K562 (cell line): ENCODE measurements around the gene A4GNT. TPM values are rescaled to one million over a fixed set of nuclear protein-coding genes. Genes with fewer than 3 reads are reported as not detected.

Source experiments
- ARID2 ChIP-seq: fragments of 450-650 bp; IDR thresholded peaks from 2 replicates; pipeline ENCODE4 v1.6.1; 2017; ENCODE audit warnings: antibody characterized with exemption, mild to moderate bottlenecking
- ATF7 ChIP-seq: fragments of 450-650 bp; IDR thresholded peaks from 2 replicates; pipeline ENCODE4 v1.7.1; 2014; ENCODE audit warnings: mild to moderate bottlenecking, moderate library complexity
- CHD2 ChIP-seq: IDR thresholded peaks from 2 replicates; pipeline ENCODE4 v1.6.1; 2011; ENCODE audit warnings: low read depth, low read length
- CTBP1 ChIP-seq: fragments of 450-650 bp; IDR thresholded peaks from 2 replicates; pipeline ENCODE4 v1.6.1; 2016; ENCODE audit warnings: borderline replicate concordance
- GATAD2B ChIP-seq: fragments of 450-650 bp; IDR thresholded peaks from 2 replicates; pipeline ENCODE4 v1.6.1; 2017; ENCODE audit warnings: mild to moderate bottlenecking, borderline replicate concordance
- LEF1 ChIP-seq: fragments of 450-650 bp; IDR thresholded peaks from 2 replicates; pipeline ENCODE4 v1.6.1; 2016; ENCODE audit warnings: mild to moderate bottlenecking
- MEF2D ChIP-seq: conservative IDR thresholded peaks from 2 replicates; pipeline ENCODE4 v1.6.1; 2016; ENCODE audit warnings: low read depth, missing genetic modification characterization, missing compliant biosample characterization
- MLX ChIP-seq, 2 experiments: fragments of 450-650 bp in 1 of 2; sonication (generic) in 1 of 2; formaldehyde crosslinking; conservative IDR thresholded peaks; 2 replicates each; pipeline versions ENCODE4 v1.4.0 to v1.8.1; 2020 to 2022; ENCODE audit warnings: mild to moderate bottlenecking in 1 of 2, missing genetic modification reagents in 1 of 2
- NCOA2 ChIP-seq, 2 experiments: fragments of 450-650 bp; IDR thresholded peaks; 2 replicates each; pipeline ENCODE4 v1.6.1; 2018; ENCODE audit warnings: mild to moderate bottlenecking in 2 of 2, moderate library complexity in 1 of 2; ENCODE audit not compliant: partially characterized antibody in 2 of 2
- NUFIP1 ChIP-seq: fragments of 450-650 bp; IDR thresholded peaks from 2 replicates; pipeline ENCODE4 v1.6.1; 2018; ENCODE audit not compliant: partially characterized antibody
- SAFB ChIP-seq: fragments of 200-400 bp; formaldehyde crosslinking; IDR thresholded peaks from 2 replicates; pipeline ENCODE4 v1.6.1; 2017; ENCODE audit warnings: low read depth, low read length, borderline replicate concordance
- SMARCE1 ChIP-seq: fragments of 450-650 bp; IDR thresholded peaks from 2 replicates; pipeline ENCODE4 v1.7.1; 2016; ENCODE audit warnings: mild to moderate bottlenecking
- SREBF1 ChIP-seq: fragments of 150-350 bp; IDR thresholded peaks from 2 replicates; pipeline ENCODE4 v1.6.1; 2014; ENCODE audit warnings: antibody characterized with exemption, low read depth, low read length, borderline replicate concordance
- TCF15 ChIP-seq: fragments of 250-450 bp; sonication (Bioruptor Pico); IDR thresholded peaks from 2 replicates; pipeline ENCODE4 v1.8.0; 2022; ENCODE audit warnings: moderate library complexity, mild to moderate bottlenecking, inconsistent platforms
- TCFL5 ChIP-seq: fragments of 250-450 bp; sonication (Bioruptor Pico); conservative IDR thresholded peaks from 2 replicates; pipeline ENCODE4 v1.6.1; 2021; ENCODE audit warnings: mild to moderate bottlenecking, moderate library complexity, matching md5 sums
- THRA ChIP-seq: fragments of 450-650 bp; IDR thresholded peaks from 2 replicates; pipeline ENCODE4 v1.6.1; 2017; ENCODE audit warnings: mild to moderate bottlenecking, moderate library complexity
- ZC3H11A ChIP-seq: IDR thresholded peaks from 2 replicates; pipeline ENCODE4 v1.6.1; 2012; ENCODE audit warnings: low read depth, low read length, improper control_type of control experiment
- ZNF431 ChIP-seq: sonication (generic); formaldehyde crosslinking; IDR thresholded peaks from 2 replicates; pipeline ENCODE4 v1.8.0; 2022; ENCODE audit warnings: mild to moderate bottlenecking, missing genetic modification reagents
- ZNF717 ChIP-seq: fragments of 250-450 bp; sonication (Bioruptor Pico); IDR thresholded peaks from 2 replicates; pipeline ENCODE4 v1.5.0; 2021
- polyA plus RNA-seq, 8 experiments: library from polyadenylated mRNA; depleted of rRNA in 4 of 8; stranded (reverse) in 5 of 8; unstranded in 3 of 8; fragments of >200 nt; fragmentation: Nextera tagmentation in 2 of 8; fragmentation: Illumina TruSeq in 1 of 8; extraction: Ambion mirVana in 2 of 8; extraction: Trizol in 1 of 8; gene quantifications; 2 replicates each; pipeline versions ENCODE4 v1.2.1 to v1.2.3, GENCODE V29; 2011 to 2014; ENCODE audit warnings: inconsistent platforms in 1 of 8, missing spikeins in 1 of 8
- total RNA-seq, 7 experiments: library from RNA; depleted of rRNA in 6 of 7; stranded (reverse); fragments of >200 nt in 6 of 7; fragmentation: Illumina TruSeq in 2 of 7; extraction: Trizol in 2 of 7; gene quantifications; 2 replicates each; pipeline versions ENCODE4 v1.2.1 to v1.2.3, GENCODE V29; 2011 to 2021; ENCODE audit warnings: low replicate concordance in 1 of 7
- TF ChIP-seq, protein P1 (sequence below): IDR thresholded peaks from 2 replicates; pipeline ENCODE4 v1.6.1; 2012; ENCODE audit warnings: low read depth, low read length, improper control_type of control experiment, borderline replicate concordance
- TF ChIP-seq, protein P2 (sequence below): fragments of 250-450 bp; sonication (Bioruptor Pico); IDR thresholded peaks from 2 replicates; pipeline ENCODE4 v1.6.1; 2021; ENCODE audit warnings: mild to moderate bottlenecking
- TF ChIP-seq, protein P3 (sequence below): fragments of 450-650 bp; formaldehyde crosslinking; IDR thresholded peaks from 2 replicates; pipeline ENCODE4 v1.4.0; 2022; ENCODE audit warnings: missing genetic modification characterization

Gene A4GNT
- total and polyA plus RNA-seq, 9 of the 15 experiments (the other 6 are each of a cell fraction or from before 2014, with no cell fraction given) = not detected

- no peak for TF ChIP-seq MLX (CRISPR knock-in tag; conservative IDR thresholded peaks at IDR 0.05)
- TF ChIP-seq MEF2D = peak; percentile 80
- no peak for TF ChIP-seq NCOA2 (IDR thresholded peaks at IDR 0.05; ENCODE audit: partially characterized antibody in 2 of 2)
- TF ChIP-seq, protein P1, sequence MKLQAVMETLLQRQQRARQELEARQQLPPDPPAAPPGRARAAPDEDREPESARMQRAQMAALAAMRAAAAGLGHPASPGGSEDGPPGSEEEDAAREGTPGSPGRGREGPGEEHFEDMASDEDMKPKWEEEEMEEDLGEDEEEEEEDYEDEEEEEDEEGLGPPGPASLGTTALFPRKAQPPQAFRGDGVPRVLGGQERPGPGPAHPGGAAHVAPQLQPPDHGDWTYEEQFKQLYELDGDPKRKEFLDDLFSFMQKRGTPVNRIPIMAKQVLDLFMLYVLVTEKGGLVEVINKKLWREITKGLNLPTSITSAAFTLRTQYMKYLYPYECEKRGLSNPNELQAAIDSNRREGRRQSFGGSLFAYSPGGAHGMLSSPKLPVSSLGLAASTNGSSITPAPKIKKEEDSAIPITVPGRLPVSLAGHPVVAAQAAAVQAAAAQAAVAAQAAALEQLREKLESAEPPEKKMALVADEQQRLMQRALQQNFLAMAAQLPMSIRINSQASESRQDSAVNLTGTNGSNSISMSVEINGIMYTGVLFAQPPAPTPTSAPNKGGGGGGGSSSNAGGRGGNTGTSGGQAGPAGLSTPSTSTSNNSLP = no peak
- TF ChIP-seq SMARCE1 = no peak
- TF ChIP-seq SREBF1 = no peak
- peak; percentile 38; the same call in 1 of the 2 replicates for TF ChIP-seq SAFB
- no peak for TF ChIP-seq TCF15
- peak; percentile 42; the same call in 1 of the 2 replicates for TF ChIP-seq GATAD2B
- TF ChIP-seq ARID2 = no peak
- no peak for TF ChIP-seq TCFL5
- no peak for TF ChIP-seq ZNF717 (CRISPR knock-in tag)
- TF ChIP-seq THRA = no peak
- no peak for TF ChIP-seq CHD2
- TF ChIP-seq, protein P2, sequence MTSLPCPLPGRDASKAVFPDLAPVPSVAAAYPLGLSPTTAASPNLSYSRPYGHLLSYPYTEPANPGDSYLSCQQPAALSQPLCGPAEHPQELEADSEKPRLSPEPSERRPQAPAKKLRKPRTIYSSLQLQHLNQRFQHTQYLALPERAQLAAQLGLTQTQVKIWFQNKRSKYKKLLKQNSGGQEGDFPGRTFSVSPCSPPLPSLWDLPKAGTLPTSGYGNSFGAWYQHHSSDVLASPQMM (CRISPR knock-in tag) = no peak
- no peak for TF ChIP-seq LEF1
- peak; percentile 49; the same call in 1 of the 2 replicates for TF ChIP-seq CTBP1
- no peak for TF ChIP-seq ZNF431 (CRISPR knock-in tag)
- no peak for TF ChIP-seq ZC3H11A
- TF ChIP-seq NUFIP1 = no peak
- TF ChIP-seq, protein P3, sequence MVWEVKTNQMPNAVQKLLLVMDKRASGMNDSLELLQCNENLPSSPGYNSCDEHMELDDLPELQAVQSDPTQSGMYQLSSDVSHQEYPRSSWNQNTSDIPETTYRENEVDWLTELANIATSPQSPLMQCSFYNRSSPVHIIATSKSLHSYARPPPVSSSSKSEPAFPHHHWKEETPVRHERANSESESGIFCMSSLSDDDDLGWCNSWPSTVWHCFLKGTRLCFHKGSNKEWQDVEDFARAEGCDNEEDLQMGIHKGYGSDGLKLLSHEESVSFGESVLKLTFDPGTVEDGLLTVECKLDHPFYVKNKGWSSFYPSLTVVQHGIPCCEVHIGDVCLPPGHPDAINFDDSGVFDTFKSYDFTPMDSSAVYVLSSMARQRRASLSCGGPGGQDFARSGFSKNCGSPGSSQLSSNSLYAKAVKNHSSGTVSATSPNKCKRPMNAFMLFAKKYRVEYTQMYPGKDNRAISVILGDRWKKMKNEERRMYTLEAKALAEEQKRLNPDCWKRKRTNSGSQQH (CRISPR knock-in tag) = no peak
- TF ChIP-seq ATF7 = peak; percentile 90
These were observed 16.9 kb downstream of the A4GNT start, which contains the start of gene DZIP1L (continued) for GRCh38 chr3:138114988-138115971.
